B cell (primary cell): ENCODE data around the gene FAAH2. TPM values are rescaled to one million over a fixed set of nuclear protein-coding genes. Genes with fewer than 3 reads are reported as not detected.
"Not testable (repeated sequence)": the region's sequence is repeated elsewhere in the genome, so short reads cannot be mapped to it uniquely, and the experiment has no call there.

ENCODE experiments used
- ATAC-seq: fragments of 200-7000 bp; cut with Tn5 transposase; one replicate; pipeline ENCODE4 v1.10.0; 2021; ENCODE audit warnings: low read depth, mild to moderate bottlenecking, moderate number of reproducible peaks, moderate library complexity
- CTCF ChIA-PET: fragments of 350-600 bp; sonication (Branson Sonifier 250); formaldehyde crosslinking; loops from one replicate; lab custom pipeline; 2021; ENCODE audit warnings: antibody characterized with exemption, inconsistent platforms; lab: Charles Lee
- POLR2A ChIA-PET: fragments of 350-600 bp; sonication (Branson Sonifier 250); formaldehyde crosslinking; loops from one replicate; lab custom pipeline; 2021; ENCODE audit warnings: antibody characterized with exemption; lab: Charles Lee
- DNase-seq: peaks from one replicate; pipeline ENCODE4 v3.0.0; 2013
- H2AFZ ChIP-seq: 2 replicates; pipeline ENCODE4 v1.6.1; 2012; ENCODE audit warnings: mild to moderate bottlenecking, low read depth, low read length; ENCODE audit not compliant: insufficient read depth, poor library complexity, severe bottlenecking
- H3K27ac ChIP-seq, 2 donors: 1 replicate in 1 of 2; 2 replicates in 1 of 2; pipeline ENCODE4 v1.5.1; 2012 to 2013; ENCODE audit warnings: low read length in 2 of 2, mild to moderate bottlenecking in 2 of 2, moderate library complexity in 1 of 2
- H3K27me3 ChIP-seq, 4 experiments: fragments of 200-600 bp in 1 of 4; sonication (generic) in 1 of 4; replicated peaks in 1 of 4; 1 replicate in 2 of 4; 2 replicates in 2 of 4; pipeline versions ENCODE4 v1.6.1 to v1.7.0; 2013 to 2016; ENCODE audit warnings: low read length in 3 of 4, mild to moderate bottlenecking in 2 of 4, mixed read lengths in 1 of 4, moderate library complexity in 1 of 4; ENCODE audit not compliant: insufficient read depth in 4 of 4, control insufficient read depth in 3 of 4; ENCODE audit errors: control extremely low read depth in 1 of 4
- H3K36me3 ChIP-seq, 2 experiments: replicated peaks in 1 of 2; 1 replicate in 1 of 2; 2 replicates in 1 of 2; pipeline versions ENCODE4 v1.6.1 to v1.7.1; 2013; ENCODE audit warnings: low read length in 1 of 2; ENCODE audit not compliant: insufficient read depth in 2 of 2, control insufficient read depth in 1 of 2; ENCODE audit errors: control extremely low read depth in 1 of 2, extremely low read depth in 1 of 2
- H3K4me1 ChIP-seq, 2 donors: fragments of 200-600 bp in 1 of 2; sonication (generic) in 1 of 2; 1 replicate in 1 of 2; 2 replicates in 1 of 2; pipeline versions ENCODE4 v1.5.1 to v1.6.1; 2013 to 2017; ENCODE audit warnings: low read length in 2 of 2; ENCODE audit not compliant: control insufficient read depth in 2 of 2, insufficient read depth in 2 of 2
- H3K4me2 ChIP-seq: replicated peaks from 2 replicates; pipeline ENCODE3; 2012; ENCODE audit warnings: mild to moderate bottlenecking, low read depth, low read length; ENCODE audit not compliant: poor library complexity, severe bottlenecking
- H3K4me3 ChIP-seq, 5 experiments: fragments of 200-600 bp in 1 of 5; sonication (generic) in 1 of 5; 1 replicate in 3 of 5; 2 replicates in 2 of 5; pipeline versions ENCODE4 v1.5.1 to v1.7.0; 2011 to 2016; ENCODE audit warnings: low read length in 4 of 5, mild to moderate bottlenecking in 4 of 5, low read depth in 2 of 5, control low read depth in 1 of 5, moderate library complexity in 1 of 5; ENCODE audit not compliant: insufficient read depth in 1 of 5; ENCODE audit errors: control extremely low read depth in 1 of 5, extremely low read depth in 1 of 5
- H3K79me2 ChIP-seq: fragments of 200-600 bp; sonication (generic); one replicate; pipeline ENCODE4 v1.6.0; 2016; ENCODE audit warnings: low read length; ENCODE audit not compliant: control insufficient read depth, insufficient read depth
- H3K9ac ChIP-seq: fragments of 200-600 bp; sonication (generic); 2 replicates; pipeline ENCODE4 v1.6.1; 2017; ENCODE audit warnings: mild to moderate bottlenecking, low read length, moderate library complexity
- H3K9me3 ChIP-seq, 3 donors: one replicate each; pipeline versions ENCODE4 v1.6.1 to v1.7.1; 2013; ENCODE audit warnings: low read length in 2 of 3; ENCODE audit not compliant: control insufficient read depth in 2 of 3, insufficient read depth in 1 of 3; ENCODE audit errors: control extremely low read depth in 1 of 3
- H4K20me1 ChIP-seq: 2 replicates; pipeline ENCODE4 v1.6.0; 2012; ENCODE audit warnings: mild to moderate bottlenecking, low read length; ENCODE audit not compliant: insufficient read depth, control insufficient read depth, poor library complexity, severe bottlenecking
- H3K27ac Mint-ChIP-seq: one replicate; pipeline ENCODE4 v1.8.0; 2021; ENCODE audit warnings: mixed read lengths
- H3K27me3 Mint-ChIP-seq: one replicate; pipeline ENCODE4 v1.8.0; 2021; ENCODE audit warnings: mixed read lengths
- H3K4me1 Mint-ChIP-seq: one replicate; pipeline ENCODE4 v1.8.0; 2021; ENCODE audit warnings: mixed read lengths
- H3K4me3 Mint-ChIP-seq: one replicate; pipeline ENCODE4 v1.8.0; 2021; ENCODE audit warnings: mixed read lengths
- H3K9me3 Mint-ChIP-seq: one replicate; pipeline ENCODE4 v1.8.0; 2022; ENCODE audit warnings: mixed read lengths; ENCODE audit not compliant: insufficient read depth
- CTCF ChIP-seq: fragments of 200-600 bp; IDR thresholded peaks from one replicate; pipeline ENCODE4 v1.8.0; 2022; ENCODE audit warnings: antibody characterized with exemption, mild to moderate bottlenecking
- EZH2 ChIP-seq: IDR thresholded peaks from 2 replicates; pipeline ENCODE4 v1.6.1; 2012; ENCODE audit warnings: borderline replicate concordance, low read depth, mild to moderate bottlenecking, moderate library complexity, low read length; ENCODE audit not compliant: insufficient read depth, poor library complexity, severe bottlenecking
- WGBS: methylation state at CpG from one replicate; pipeline ENCODE4 v1.1.5; 2013; ENCODE audit warnings: missing lambda C conversion rate; ENCODE audit not compliant: insufficient coverage; 5-methylcytosine and 5-hydroxymethylcytosine counted together
- intact Hi-C: fragments of 100-400 bp; cut with micrococcal nuclease; formaldehyde crosslinking; loops from one replicate; pipeline ENCODE4 v1.10.0; 2022
- polyA plus RNA-seq: library from polyadenylated mRNA; depleted of rRNA; stranded (reverse); fragments of >200 nt; gene quantifications from 2 replicates; pipeline ENCODE4 v1.2.3, GENCODE V29; 2012
- total RNA-seq, 2 donors: library from RNA; stranded (reverse); fragments of 120-200 nt in 1 of 2; gene quantifications; 1 replicate in 1 of 2; 2 replicates in 1 of 2; pipeline versions ENCODE4 v1.2.3 to v1.2.4, GENCODE V29; 2013 to 2022

FAAH2 gene
- total and polyA plus RNA-seq, 2 donors (not counting 1 experiment from before 2014, with no cell fraction given), result 0.85 to 18.0 TPM

DNA sequence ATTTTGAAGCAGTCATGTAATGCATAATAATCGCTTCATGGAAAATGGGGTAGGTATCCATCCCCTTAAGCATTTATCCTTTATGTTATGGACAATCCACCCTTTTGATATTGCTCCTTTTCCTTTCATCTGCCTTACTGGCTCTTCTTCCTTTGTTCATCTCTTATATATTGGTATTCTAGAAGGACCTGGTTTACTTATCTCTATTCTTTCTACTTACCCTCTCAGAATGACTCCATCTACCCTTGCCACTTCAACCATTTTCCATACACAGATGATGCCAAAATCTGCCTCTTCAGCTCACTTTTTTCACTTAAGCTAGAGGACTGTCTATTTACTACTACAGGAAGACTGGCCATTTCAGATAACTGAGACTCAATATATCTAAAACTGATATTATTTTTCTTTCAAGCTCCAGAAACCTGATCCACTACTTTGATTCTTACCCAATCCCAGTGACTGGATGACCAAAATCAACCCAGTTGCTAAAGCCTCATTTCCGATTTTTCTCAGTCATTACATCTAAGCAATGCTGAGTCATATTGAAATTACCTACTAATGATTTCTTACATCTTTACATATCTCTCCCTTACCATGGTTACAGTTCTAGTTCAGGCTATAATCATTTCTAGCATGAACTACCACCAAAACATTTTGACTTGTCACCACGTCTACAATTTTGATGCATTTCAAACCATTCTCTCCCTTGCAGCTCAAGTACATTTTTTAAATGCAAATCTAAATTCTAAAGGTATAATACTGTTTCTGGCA lies 93.7 kb downstream of the FAAH2 start:
- Mint-ChIP-seq H3K27me3 (no peaks in the 10 kb centered on the region), H3K9me3 (no peaks in the 10 kb centered on the region), H3K27ac (no peak overlapping the region), H3K4me3 (no peak overlapping the region), H3K4me1 (no peaks in the 10 kb centered on the region)
- ChIA-PET POLR2A (no interaction called here), CTCF (no interaction called here)
- Histone ChIP-seq H4K20me1 (no peaks in the 10 kb centered on the region), H3K4me1 (no peaks in the 10 kb centered on the region), H3K4me3 (no peak overlapping the region), H2AFZ (no peak overlapping the region), H3K36me3 (no peaks in the 10 kb centered on the region), H3K9me3 (no peaks in the 10 kb centered on the region), H3K79me2 (no peaks in the 10 kb centered on the region), H3K4me2 (no peak overlapping the region), H3K27me3 (no peaks in the 10 kb centered on the region), H3K9ac (no peak overlapping the region), H3K27ac (no peak overlapping the region)
- no peak for TF ChIP-seq EZH2
- no peak for TF ChIP-seq CTCF
- 100% methylated on average over 1 of the region's 3 CpGs for WGBS
- ATAC-seq (no peak), DNase-seq (no peak)
- intact Hi-C loops, result no loop called here

- 100% methylated on average over 1 of the region's 7 CpGs for WGBS
- H3K4me1 ChIP-seq, H2AFZ ChIP-seq, intact Hi-C loops, H3K4me2 ChIP-seq, H3K27me3 ChIP-seq, H3K9me3 Mint-ChIP-seq, H4K20me1 ChIP-seq, H3K27me3 Mint-ChIP-seq, H3K4me1 Mint-ChIP-seq, ATAC-seq, H3K9ac ChIP-seq, CTCF ChIA-PET, H3K79me2 ChIP-seq, H3K4me3 ChIP-seq, H3K9me3 ChIP-seq, POLR2A ChIA-PET, H3K27ac ChIP-seq, H3K4me3 Mint-ChIP-seq, DNase-seq, H3K36me3 ChIP-seq, H3K27ac Mint-ChIP-seq: not testable (repeated sequence)
Observed at GRCh38 chrX:57394162-57394561, 107.7 kb downstream of the FAAH2 start.

- intact Hi-C loops, H3K27me3 ChIP-seq, H3K9me3 ChIP-seq, POLR2A ChIA-PET, H3K4me1 ChIP-seq, CTCF ChIA-PET, H3K79me2 ChIP-seq, H4K20me1 ChIP-seq, H3K4me2 ChIP-seq, H3K9ac ChIP-seq, H3K4me3 ChIP-seq, ATAC-seq, H3K9me3 Mint-ChIP-seq, H2AFZ ChIP-seq, H3K4me1 Mint-ChIP-seq, H3K36me3 ChIP-seq, H3K27ac Mint-ChIP-seq, H3K27me3 Mint-ChIP-seq, H3K4me3 Mint-ChIP-seq, DNase-seq, H3K27ac ChIP-seq: not testable (repeated sequence)
- WGBS, result no CpG with 5 or more reads among the region's 5 CpGs
Observed at GRCh38 chrX:57403191-57403590, 116.7 kb downstream of the FAAH2 start.
